Stomach (tissue), 9 donors: ENCODE measurements around the gene SWAP70. TPM values are rescaled to one million over a fixed set of nuclear protein-coding genes. Genes with fewer than 3 reads are reported as not detected.
A peak's percentile ranks its signal among the peaks of the same experiment; 100 is the strongest.

Experiments
- DNase-seq, 2 donors: peaks; one replicate each; pipeline versions ENCODE4 v3.0.0 to v3.0.0-alpha.2; 2013 to 2019
- H3K27ac ChIP-seq, 5 donors: fragments of 200-600 bp in 4 of 5; sonication (generic) in 4 of 5; one replicate each; pipeline ENCODE4 v1.5.1; 2013 to 2019; ENCODE audit warnings: mild to moderate bottlenecking in 1 of 5, moderate library complexity in 1 of 5
- H3K27me3 ChIP-seq, 3 donors: fragments of 200-600 bp; sonication (generic); one replicate each; pipeline ENCODE4 v1.5.1; 2017 to 2019; ENCODE audit warnings: mixed run types in 1 of 3
- H3K36me3 ChIP-seq, 4 donors: fragments of 200-600 bp; sonication (generic); 1 replicate in 3 of 4; 2 replicates in 1 of 4; pipeline ENCODE4 v1.5.1; 2016 to 2019
- H3K4me1 ChIP-seq, 4 donors: fragments of 200-600 bp; sonication (generic); one replicate each; pipeline ENCODE4 v1.5.1; 2016 to 2019
- H3K4me3 ChIP-seq, 4 donors: fragments of 200-600 bp; sonication (generic) in 3 of 4; one replicate each; pipeline ENCODE4 v1.5.1; 2016 to 2019; ENCODE audit warnings: mild to moderate bottlenecking in 1 of 4
- H3K9me3 ChIP-seq, 4 donors: fragments of 200-600 bp; sonication (generic); one replicate each; pipeline ENCODE4 v1.5.1; 2016 to 2019
- CTCF ChIP-seq, 7 experiments: fragments of 450-650 bp in 4 of 7; fragments of 200-600 bp in 3 of 7; sonication (generic) in 3 of 7; IDR thresholded peaks; one replicate each; pipeline ENCODE4 v1.5.1; 2016 to 2019; ENCODE audit warnings: antibody characterized with exemption in 7 of 7, control low read depth in 2 of 7, mild to moderate bottlenecking in 1 of 7
- EP300 ChIP-seq: sonication (generic); formaldehyde crosslinking; IDR thresholded peaks from one replicate; pipeline ENCODE4 v1.6.1; 2017; ENCODE audit warnings: antibody characterized with exemption
- POLR2A ChIP-seq, 4 donors: fragments of 450-650 bp; IDR thresholded peaks; one replicate each; pipeline ENCODE4 v1.6.1; 2016; ENCODE audit warnings: antibody characterized with exemption in 4 of 4, control low read depth in 2 of 4, mild to moderate bottlenecking in 1 of 4, moderate library complexity in 1 of 4
- POLR2AphosphoS5 ChIP-seq, 3 donors: sonication (generic); formaldehyde crosslinking; IDR thresholded peaks; one replicate each; pipeline ENCODE4 v1.6.1; 2016; ENCODE audit warnings: antibody characterized with exemption in 3 of 3
- WGBS, 5 donors: extraction: QIAGEN DNeasy Blood & Tissue Kit in 3 of 5; methylation state at CpG; one replicate each; pipeline versions ENCODE4 v1.1.5 to v1.1.7; 2013 to 2018; 5-methylcytosine and 5-hydroxymethylcytosine counted together
- intact Hi-C: fragments of 100-400 bp; cut with DNase I; formaldehyde crosslinking; loops from one replicate; pipeline ENCODE4 v1.15.1; 2023; ENCODE audit warnings: low total_unique reads
- polyA plus RNA-seq, 3 donors: library from polyadenylated mRNA; stranded (reverse); fragments of 200-250 nt; gene quantifications; one replicate each; pipeline ENCODE4 v1.2.3, GENCODE V29; 2013
- total RNA-seq, 5 donors: library from RNA; depleted of rRNA; stranded (reverse); fragments of >200 nt; gene quantifications; one replicate each; pipeline versions ENCODE4 v1.1.0 to v1.2.3, GENCODE V29; 2014 to 2016
- donor health status: healthy with polysubstance abuse.
- donor health status: Bipolar disorder and iron deficiency.
- donor health status: healthy.

The SWAP70 gene
- total and polyA plus RNA-seq, 8 donors = 5.1 to 39.5 (median 18.3) TPM

GRCh38 chr11:9657531-9657930 lies 6.3 kb upstream of the SWAP70 start:
- Histone ChIP-seq H3K4me1 (peaks cover 0 to 5% (median 0%) of the 10 kb centered on the region in 4 donors), H3K27ac (no peak overlapping the region), H3K4me3 (no peak overlapping the region), H3K36me3 (no peaks in the 10 kb centered on the region), H3K9me3 (no peaks in the 10 kb centered on the region), H3K27me3 (no peaks in the 10 kb centered on the region)
- intact Hi-C loops = no loop called here
- TF ChIP-seq POLR2A (IDR thresholded peaks at IDR 0.05) (no peak), POLR2AphosphoS5 (IDR thresholded peaks at IDR 0.05) (no peak), EP300 (no peak), CTCF (IDR thresholded peaks at IDR 0.05) (no peak)
- DNase-seq = no peak
- WGBS, 5 donors = 81 to 92% (median 84%) methylated on average over 6 of the region's 6 CpGs

GRCh38 chr11:9660886-9661285 lies 3.0 kb upstream of the SWAP70 start:
- no peak overlapping the region for H3K27ac ChIP-seq
- 63 to 77% (median 69%) methylated on average over 3 of the region's 3 CpGs for WGBS, 5 donors
- no peaks in the 10 kb centered on the region for H3K27me3 ChIP-seq
- peaks cover 0 to 22% (median 7%) of the 10 kb centered on the region in 4 donors for H3K4me1 ChIP-seq
- DNase-seq = no peak
- intact Hi-C loops = no loop called here
- peaks cover 0 to 4% (median 0%) of the 10 kb centered on the region in 4 donors for H3K9me3 ChIP-seq
- H3K4me3 ChIP-seq = no peak overlapping the region
- H3K36me3 ChIP-seq = no peaks in the 10 kb centered on the region
- no peak for TF ChIP-seq CTCF (IDR thresholded peaks at IDR 0.05)
- TF ChIP-seq POLR2AphosphoS5 (IDR thresholded peaks at IDR 0.05) = no peak
- no peak for TF ChIP-seq POLR2A (IDR thresholded peaks at IDR 0.05)
- TF ChIP-seq EP300 = no peak

DNA sequence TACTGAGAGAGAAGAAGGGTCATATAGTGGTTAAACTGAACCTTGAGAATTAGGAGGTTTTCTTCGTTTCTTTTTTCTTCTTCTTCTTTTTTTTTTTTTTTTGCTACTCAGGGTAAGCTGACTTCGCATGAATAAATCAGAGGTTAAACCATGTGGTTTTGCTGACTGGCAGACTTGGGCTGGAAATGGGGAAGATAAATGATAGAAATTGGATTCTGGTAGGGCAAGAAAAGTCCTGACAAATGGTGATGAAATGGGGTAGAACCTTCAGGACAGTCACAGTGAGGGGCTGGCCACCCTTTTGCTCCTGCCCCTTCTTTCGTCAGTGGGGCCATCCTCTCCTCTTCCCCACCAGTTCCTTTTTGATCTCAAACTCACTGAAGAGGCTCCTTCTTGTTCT lies 1.6 kb upstream of the SWAP70 start:
- no peak overlapping the region for H3K4me3 ChIP-seq
- peaks cover 0 to 7% (median 0%) of the 10 kb centered on the region in 4 donors for H3K9me3 ChIP-seq
- no peak for TF ChIP-seq POLR2A (IDR thresholded peaks at IDR 0.05)
- TF ChIP-seq POLR2AphosphoS5 (IDR thresholded peaks at IDR 0.05) = no peak
- no peak for TF ChIP-seq CTCF (IDR thresholded peaks at IDR 0.05)
- no peak for TF ChIP-seq EP300
- intact Hi-C loops = no loop called here
- DNase-seq = no peak
- H3K36me3 ChIP-seq = no peaks in the 10 kb centered on the region
- H3K4me1 ChIP-seq = peaks cover 0 to 25% (median 8%) of the 10 kb centered on the region in 4 donors
- H3K27ac ChIP-seq = peak overlapping the region in 2 of 5 donors; percentile 95 to 98
- H3K27me3 ChIP-seq = no peaks in the 10 kb centered on the region
- WGBS, 5 donors = 51 to 72% (median 67%) methylated on average over 3 of the region's 3 CpGs

- no peak for TF ChIP-seq POLR2AphosphoS5 (IDR thresholded peaks at IDR 0.05)
- TF ChIP-seq POLR2A (IDR thresholded peaks at IDR 0.05) = no peak
- no peak for TF ChIP-seq CTCF (IDR thresholded peaks at IDR 0.05)
- no peak for TF ChIP-seq EP300
- Histone ChIP-seq H3K27ac (peak overlapping the region; percentile 86 to 98 (median 95)), H3K36me3 (no peaks in the 10 kb centered on the region), H3K4me1 (peaks cover 0 to 36% (median 14%) of the 10 kb centered on the region in 4 donors), H3K9me3 (peaks cover 0 to 7% (median 0%) of the 10 kb centered on the region in 4 donors), H3K4me3 (peak overlapping the region; percentile 79 to 98 (median 87)), H3K27me3 (no peaks in the 10 kb centered on the region)
- WGBS, 5 donors = 2 to 3% (median 3%) methylated on average over 25 to 43 of the region's 43 CpGs
- intact Hi-C loops = no loop called here
- peak; percentile 48 to 51 for DNase-seq
Measured at GRCh38 chr11:9664276-9665171, 647 bp downstream of the SWAP70 start.
